ENCODE measurements around the gene PTPRM. TPM values are rescaled to one million over a fixed set of nuclear protein-coding genes. Genes with fewer than 3 reads are reported as not detected.
A peak's percentile ranks its signal among the peaks of the same experiment; 100 is the strongest.

The PTPRM gene
- polyA plus RNA-seq, 10 donors, result 64.2 to 99.9 (median 85.1) TPM

DNA sequence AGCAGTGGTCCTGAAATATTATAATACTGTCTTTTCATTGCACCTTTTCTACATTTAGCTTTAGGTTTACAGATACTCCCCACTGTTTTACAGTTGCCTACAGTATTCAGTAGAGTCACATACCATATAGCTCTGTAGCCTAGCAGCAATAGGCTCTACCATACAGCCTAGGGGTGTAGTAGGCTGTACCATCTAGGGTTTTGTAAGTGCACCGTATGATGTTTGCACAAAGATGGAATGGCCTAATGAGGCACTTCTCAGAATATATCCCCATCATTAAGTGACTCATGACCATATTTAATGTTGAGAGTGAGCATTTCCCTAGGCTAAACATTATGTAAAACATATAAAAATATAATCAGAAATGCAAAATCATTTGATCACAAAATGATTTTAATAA lies 530.8 kb downstream of the PTPRM start:
- DNase-seq, result no peak

DNA sequence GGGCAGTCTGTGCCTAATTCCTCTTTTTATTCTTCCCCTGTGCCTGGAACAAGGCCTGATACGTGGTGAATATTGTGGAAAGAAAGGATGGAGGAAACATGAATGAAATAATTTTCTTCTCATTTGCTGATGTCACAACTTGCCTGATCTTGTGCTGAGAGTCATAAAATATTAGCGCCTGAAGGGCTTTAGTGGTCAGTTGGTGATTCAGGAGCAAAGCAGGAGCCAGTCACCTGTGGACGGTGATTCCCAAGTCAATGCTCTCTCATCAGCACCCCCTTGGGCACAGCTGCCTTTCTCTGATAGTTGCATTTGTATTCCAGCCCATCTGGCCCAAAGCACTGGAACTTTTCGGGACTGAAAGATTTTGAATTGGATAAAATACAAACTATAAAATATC lies 539.5 kb downstream of the PTPRM start:
- no peak for DNase-seq

DNA sequence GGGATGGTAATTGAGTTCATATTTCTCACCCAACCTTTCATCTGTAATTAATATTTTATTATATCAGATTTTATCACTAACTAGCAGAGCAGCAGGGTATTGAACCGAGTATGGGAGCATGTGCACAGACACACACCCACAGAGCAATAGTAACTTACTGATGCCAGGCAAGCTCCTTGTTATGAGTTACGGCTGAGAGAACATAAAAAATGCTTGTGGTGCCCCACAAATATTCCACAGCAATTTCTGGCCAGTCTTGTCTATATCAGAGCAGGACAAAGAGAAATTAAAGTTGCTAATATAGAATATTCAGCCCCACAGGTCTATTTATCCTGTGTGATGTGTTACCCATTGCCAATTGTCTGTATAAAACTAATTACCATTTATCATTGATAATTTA lies 540.3 kb downstream of the PTPRM start:
- no peak for DNase-seq

DNA sequence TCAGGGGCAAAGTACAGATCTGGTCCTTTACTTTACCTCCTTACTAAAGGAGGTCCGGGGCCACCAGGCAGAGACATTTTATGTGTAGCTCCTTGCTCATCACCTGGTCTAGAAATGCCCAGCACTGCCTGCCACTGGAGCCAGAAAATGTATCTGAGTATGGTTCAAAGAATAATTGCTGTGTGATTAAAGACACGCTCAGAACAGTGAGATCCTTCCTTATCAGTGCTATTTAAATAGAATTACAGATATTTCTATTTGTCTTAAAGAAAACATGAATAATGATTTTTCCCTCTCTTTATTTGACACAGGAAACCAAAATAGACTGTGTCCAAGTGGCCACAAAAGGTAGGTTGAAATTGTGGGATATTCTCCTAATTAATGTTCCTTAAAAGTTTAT lies 547.4 kb downstream of the PTPRM start:
- DNase-seq, result no peak

DNA sequence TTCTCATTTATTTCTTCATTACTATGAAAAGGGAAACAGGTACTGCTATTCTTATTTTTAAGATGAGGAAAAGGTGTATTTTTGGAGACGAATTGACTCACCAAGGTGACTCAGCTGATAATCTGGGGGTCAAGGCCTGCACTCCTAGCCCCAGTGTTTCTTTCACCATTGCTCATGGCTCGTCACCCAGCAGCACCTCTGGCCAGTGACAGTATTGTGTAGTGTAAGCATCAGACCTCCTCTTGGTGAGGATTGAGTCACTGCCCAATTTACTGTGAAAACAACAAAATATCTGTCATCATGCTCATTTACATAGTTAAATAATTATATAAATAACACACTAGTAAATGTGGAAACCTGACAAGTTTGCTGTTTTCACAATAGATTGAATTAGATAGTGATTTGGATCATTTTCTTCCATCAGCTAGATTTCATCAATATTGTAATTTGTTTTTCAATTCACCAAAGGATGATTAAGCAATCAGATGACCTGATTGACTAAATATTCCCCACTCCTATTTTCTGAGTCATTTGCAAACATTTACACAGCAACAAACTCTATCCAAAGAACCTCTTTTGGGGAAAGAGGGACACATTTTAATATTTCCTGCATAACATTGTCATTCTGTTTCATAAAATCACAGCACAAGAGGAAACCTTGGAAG lies 549.4 kb downstream of the PTPRM start:
- no peak for DNase-seq

DNA sequence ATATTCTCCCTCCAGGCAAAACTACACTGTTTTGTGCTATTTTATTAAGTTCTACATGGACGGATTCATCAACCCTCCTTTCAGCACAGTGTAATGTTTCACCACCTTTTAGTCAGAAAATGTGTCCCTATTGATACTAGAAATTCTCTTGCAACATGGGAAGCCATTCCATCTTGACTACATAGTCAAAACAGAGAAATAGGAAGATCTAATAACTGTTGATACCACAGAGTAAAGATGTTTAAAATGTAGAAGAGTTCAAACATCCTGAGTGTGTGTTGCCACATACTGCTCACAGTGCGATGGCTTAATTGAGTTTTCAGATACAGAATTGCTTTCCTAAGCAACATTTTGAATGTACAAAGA lies 549.9 kb downstream of the PTPRM start:
- no peak for DNase-seq

DNA sequence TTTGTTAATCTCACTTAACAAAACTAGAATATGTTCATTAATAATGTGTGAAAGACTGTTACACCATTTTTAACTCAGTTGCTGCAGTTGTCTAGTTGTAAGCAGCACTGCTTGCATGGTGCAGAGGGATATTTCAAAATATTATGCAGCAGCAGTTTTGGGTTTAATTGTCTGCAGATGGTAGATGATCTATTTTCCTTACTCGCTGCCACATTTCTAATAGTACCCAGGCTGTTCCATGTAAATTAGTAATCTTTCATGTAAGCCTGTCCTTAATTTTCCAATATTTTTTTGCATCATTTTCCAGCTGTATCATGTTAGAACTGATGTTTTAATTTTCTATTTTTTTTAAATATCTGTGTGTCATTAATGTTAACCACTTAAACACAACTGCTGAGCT lies 554.0 kb downstream of the PTPRM start:
- no peak for DNase-seq

DNA sequence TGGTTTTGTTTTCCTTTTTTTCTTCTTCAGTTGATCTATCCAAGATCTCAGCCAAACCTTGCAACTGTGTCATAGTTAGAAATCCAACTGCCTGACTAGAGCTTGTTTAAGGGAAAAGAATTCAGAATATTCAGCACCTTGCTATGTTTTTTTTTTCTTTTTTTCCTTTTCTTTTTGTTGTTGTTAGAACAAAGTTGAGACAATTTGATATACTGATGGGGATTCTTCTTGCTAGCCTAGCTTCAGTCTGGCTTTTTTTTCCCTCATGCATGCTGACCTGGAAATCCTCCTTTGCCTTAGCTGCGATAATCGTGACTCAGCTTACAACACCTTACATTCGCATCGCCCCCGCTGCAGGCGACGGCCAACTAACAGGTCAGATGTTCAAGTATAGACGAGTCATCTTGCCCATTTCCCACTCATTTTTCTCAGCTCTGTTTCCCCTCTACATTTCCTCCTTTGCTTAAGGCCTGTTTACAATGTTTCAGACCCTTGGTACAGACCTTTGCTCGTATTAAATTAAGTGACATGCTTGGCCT lies 554.9 kb downstream of the PTPRM start:
- peak in 1 of 3 donors; percentile 43 for DNase-seq

DNA sequence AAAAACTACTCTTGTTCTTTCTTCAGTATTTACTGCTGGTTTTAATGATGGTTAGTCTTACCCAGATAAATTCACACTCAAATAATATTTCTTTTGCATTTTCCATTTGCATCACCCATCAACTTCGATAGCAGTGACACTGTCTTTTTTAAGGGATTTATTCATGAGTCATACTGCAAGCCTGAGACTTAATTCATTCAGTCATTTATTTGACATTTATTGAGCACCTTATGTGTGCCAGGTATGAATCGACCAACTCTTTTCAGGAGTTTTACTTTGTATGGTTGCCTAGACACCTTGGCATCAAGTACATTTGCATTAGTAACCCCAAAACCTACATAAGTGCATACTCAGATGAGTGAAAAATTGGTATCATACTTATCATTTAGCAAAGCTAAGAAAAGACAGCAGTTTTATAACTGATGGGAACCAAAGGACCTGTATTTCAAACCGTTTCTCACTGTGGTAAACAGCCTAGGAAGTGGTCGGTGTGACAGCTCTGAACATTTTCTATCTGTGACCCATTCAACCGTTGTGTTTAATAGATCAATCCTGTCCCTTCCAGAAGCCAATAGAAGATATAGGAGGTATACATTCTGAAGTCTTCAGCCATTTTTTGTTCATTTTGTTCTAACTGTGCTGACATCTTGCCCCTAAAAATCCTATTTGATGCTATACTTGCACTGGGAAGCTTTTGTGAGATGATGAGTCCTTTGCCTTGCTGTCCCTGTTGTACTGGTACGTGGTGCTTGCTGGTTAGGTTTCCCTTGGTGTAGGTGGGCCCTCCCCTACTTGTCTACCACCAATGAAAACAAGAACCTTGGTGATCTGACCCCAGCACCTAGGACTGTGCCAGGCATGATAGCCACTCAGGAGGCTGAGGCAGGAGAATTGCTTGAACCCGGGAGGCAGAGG lies 557.4 kb downstream of the PTPRM start:
- DNase-seq, result no peak

DNA sequence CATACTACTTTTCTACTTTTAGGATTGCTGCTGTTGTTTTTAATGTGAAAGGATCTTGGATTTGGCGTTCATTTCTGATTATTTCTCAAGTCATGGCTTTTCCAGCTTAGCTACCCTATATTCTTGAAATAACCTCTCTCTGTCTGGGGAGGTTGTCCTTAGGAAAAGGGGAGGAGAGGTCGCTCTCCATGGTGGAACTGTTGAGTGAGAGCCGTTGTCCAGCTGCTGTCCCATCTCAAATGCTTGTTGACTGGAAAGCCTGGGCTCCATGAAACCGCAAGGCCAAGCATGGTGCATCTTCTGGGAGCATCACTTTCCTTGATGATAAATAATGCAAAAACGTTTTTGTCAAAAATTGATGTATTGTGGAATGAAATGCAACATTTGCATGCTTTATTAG lies 563.0 kb downstream of the PTPRM start:
- DNase-seq, result no peak

DNA sequence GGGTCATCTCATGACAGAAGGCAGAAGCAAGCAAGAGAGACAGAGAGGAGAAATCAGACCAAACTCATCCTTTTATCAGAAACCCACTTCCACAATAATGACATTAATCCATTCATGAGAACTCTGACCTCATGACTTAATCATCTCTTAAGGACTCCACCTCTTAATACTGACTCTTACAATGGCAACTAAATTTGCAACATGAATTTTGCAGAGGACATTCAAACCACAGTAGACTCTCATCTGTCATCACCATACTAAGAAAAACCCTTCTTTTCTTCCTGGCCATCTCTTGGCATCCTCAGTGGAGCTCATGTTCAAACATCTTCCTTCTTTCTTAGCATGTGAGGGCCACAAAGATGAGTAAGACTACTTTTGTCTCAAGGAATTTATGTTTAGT lies 565.9 kb downstream of the PTPRM start:
- DNase-seq, result no peak

DNA sequence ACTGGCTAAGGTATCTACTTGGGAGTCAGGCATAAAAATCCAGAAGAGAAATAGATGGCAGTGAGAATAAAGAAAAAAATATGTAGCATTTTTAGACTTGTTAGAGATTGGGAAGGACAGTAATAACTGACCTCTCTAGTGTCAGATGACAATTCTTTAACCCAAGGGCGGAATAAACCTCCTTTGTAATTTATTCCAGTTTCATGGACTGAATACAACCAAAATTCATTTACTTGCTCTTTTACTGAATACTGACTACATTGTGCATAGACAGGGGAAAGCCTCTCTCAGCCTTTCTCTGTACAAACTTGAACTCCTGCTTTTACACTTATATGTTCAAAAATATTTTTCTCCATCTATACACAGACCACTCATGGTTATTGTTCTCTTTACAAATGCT lies 566.8 kb downstream of the PTPRM start:
- no peak for DNase-seq

DNA sequence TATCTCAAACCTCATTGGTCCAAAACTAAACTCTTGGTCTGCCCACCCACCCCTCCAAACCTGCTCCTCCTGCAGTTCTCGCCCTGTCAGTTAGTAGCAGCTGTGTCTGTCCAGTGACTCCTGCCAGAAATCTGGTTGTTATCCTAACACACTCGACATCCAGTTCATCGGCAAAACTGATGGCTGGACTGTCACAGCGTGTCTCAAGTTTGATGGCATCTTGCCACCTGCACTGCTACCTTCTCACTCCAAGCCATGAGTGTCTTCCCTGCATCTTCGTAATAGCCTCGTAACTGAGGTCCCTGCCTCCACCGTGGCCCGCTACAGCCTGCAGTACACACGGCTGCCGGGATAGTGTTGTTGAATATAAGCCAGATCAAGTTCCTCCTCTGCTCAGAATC lies 572.0 kb downstream of the PTPRM start:
- peak in 2 of 3 donors; percentile 47 to 77 for DNase-seq

DNA sequence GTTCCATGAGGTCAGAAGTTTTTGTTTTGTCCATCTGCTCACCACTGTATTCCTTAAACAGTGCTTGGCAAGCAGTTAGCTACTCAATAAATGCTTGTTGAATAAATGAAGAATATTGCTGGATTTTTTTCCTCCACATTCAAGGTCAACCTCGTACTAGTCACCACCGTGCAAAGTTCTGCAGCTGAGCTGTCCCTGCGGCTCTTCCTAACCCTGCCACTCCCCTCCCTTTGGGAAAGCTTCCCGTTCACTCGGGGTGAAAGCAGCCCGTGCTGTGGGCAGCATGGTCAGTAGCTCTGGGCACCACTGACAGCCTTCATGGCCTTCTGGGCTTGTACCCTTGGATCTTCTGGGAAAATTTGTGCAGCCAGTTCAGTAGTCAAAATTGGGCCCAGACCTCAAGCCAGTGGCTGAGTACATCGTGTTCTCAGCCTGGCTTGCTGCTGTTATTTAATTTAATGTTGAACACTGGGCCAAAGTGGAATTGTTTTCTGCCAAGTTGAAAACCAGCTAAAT lies 572.8 kb downstream of the PTPRM start:
- DNase-seq, result peak in 1 of 3 donors; percentile 12

DNA sequence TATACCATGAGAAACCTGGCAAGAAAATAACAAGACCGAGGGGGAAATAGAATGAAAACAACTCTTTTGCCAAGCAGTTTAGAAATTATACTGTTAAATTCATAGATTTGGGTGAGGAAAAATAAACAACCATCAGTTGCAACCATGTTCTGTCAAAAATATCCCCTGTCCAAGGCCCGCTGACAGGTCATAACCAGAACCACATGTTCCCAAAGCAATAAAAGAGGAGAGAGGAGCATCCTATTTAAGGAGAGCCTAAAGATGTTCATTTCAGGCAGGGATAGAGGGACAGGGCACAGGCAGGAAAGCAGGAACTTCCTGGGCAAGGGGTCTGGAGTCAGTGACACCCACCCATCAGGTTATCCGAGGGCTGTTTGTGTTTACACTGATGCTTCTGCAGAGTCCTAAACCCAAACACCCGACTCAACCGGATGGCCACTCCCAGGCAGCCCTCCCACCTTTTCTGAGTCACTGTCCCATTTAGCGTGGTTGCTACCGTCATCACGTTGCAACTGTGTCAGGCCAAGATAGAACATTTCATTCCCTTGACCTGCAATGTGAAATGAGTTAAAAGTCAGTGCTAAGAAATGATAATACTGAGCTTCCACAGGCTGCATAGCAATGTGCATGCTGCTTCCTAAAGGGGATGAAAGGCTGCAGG lies 573.9 kb downstream of the PTPRM start:
- no peak for DNase-seq

DNA sequence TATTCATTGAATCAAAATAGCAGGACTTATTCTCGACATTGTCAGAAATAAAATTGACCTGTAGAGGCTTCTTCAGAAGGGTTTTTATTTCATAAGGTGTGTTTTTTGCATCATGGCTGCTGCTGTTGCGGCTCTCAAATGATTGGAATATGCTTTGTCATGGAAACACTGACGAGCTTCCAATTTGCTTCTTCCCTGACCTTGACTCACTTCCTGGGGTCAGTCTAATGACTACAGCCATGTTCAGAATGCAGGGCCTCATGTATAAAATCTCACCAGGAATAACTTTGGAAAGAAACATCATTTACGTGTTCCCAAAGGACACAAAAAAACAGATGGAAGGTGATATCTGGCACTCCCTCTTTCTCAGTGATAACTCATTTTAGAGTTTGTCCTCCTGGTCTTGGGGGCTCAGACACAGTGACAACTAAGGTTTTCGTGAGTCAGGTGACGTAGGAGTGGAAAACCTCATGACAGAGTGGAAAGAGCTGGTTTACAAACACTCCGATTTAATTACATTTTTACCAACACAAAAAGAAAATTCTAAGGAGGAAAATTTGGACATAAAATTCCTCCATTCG lies 575.1 kb downstream of the PTPRM start:
- peak in 2 of 3 donors; percentile 18 to 48 for DNase-seq

DNA sequence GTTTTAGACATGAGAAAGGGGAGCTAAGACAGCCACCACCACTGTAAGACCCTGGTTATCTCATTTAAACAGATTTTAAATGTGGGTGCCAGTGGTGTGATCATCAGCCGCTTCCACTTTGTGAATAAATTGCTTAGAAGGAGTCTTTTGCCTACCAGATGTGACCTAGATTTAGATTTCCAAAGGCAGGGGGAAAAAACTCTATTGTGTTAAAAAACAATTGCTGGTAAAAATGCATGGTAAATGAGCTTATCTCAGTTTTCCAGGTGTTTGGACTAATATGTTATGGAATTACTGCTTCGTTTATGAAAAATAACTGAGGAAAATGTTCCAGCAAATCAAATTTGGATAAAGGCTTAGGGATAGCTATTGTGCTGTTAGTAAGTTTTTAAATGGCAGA lies 575.8 kb downstream of the PTPRM start:
- DNase-seq, result no peak

DNA sequence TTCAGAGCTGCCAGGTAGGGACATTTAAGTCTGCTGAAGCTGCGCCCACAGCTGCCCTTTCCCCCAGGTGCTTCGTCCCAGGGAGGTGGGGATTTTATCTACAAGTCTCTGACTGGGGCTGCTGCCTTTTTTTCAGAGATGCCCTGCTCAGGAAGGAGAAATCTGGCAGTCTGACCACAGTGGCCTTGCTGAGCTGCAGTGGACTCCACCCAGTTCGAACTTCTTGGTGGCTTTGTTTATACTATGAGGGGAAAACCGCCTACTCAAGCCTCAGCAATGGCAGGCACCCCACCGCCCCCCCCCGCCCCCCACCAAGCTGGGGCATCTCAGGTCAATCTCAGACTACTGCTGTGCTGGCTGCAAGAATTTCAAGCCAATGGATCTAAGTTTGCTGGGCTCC lies 584.1 kb downstream of the PTPRM start:
- DNase-seq, result no peak

DNA sequence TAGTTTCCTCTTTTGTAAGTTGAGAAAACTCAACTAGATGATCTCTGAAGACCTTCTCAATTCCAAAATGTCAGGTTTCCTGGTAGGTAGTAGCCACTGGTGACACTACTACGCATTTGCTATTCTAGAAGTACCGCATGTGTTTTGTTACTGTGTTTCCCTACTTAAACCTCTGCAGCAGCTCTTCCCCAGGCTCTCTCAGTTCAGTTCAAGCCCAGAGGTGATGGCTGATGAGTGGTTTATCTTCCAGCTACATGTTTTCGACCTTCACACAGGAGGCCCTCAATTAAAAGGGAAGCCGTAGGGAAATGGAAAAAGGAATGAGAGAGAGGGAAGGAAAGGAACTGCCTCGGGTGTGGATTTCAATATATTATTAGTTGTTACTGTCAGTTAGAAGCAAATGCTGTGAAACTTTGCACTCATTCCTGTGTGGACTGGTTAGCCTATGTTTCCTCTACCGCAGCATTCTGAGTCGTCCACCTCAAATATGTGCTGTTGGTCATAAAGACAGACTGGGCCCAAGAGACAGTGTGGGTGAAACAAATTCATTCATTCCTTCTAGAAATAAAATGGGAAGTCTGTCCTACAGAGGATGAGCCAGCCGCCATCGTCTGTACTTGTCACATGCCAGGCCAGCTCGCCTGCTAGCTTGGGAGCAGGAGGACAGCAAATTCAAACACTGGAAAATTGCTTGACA lies 586.9 kb downstream of the PTPRM start:
- DNase-seq, result peak in 1 of 3 donors; percentile 65

DNA sequence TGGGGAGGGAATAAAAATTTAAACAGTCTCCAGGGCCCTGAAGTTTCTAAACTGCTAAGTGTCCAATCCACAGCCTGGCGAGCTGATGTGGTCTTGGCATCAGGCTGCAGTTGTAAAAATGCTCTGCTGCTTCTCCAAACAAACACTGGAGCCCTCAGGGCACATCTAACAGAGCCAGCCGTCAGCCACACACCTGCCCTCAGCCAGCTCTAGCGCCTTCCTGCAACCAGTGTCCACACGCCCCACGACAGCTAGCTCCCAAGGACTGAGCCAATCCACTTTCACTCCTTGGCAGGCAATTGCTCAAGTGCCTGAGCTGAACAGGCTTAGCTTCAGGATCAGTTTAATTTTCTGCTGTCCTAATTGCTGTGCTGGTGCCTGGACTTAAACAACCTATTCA lies 595.7 kb downstream of the PTPRM start:
- DNase-seq, result no peak

DNA sequence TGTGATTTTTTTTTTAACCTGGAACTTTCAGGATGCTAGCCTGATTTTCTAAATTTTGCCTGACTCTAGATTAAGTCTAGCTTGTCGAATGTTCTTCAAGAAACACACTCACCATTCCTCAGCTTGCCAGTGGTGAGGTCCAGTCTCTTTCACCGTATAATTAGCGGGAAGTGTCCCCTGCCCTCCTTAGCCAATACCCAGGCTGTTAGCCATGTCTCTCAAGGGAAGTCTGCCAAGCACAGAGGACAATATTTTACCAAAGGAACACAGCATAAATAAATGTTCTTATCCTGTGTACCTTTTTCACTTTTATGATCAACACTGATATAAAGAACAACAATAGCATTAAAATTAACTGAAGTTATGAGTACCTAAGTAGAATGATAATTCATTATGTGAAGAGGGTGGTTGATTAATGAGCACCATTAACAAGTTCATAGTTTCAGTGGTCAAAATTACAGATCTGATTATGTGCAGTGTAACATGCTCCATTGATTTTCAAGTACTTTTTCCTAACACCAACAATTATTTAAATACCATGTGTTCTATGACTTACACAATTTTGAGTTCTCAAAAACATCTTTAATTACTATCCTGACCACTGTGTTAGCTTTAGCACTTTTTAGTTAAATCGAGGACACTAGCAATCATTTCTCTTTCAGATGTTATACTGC lies 596.3 kb downstream of the PTPRM start:
- no peak for DNase-seq

Data from muscle of back (tissue), 11 donors.